Measurements from ENCODE around the gene PRKAR1B. TPM values are rescaled to one million over a fixed set of nuclear protein-coding genes. Genes with fewer than 3 reads are reported as not detected.
A peak's percentile ranks its signal among the peaks of the same experiment; 100 is the strongest.

The PRKAR1B gene
- total RNA-seq, 1 experiment from 2014 or later: 43.3 TPM

GRCh38 chr7:620056-620455, 107.0 kb downstream of the PRKAR1B start:
- peaks cover 14 to 50% (median 33%) of the 10 kb centered on the region in 3 experiments for H3K36me3 Mint-ChIP-seq (ENCODE audit: insufficient read depth in 1 of 3, low read depth in 3 of 3)
- Histone ChIP-seq H2BK5ac (ENCODE audit: insufficient read length, low read length) (no peak overlapping the region), H2BK15ac (ENCODE audit: low read depth, low read length) (no peak overlapping the region), H3K4me2 (ENCODE audit: insufficient read depth, insufficient read length, low read length) (no peak overlapping the region), H3K23ac (ENCODE audit: insufficient read length, low read depth, low read length) (no peak overlapping the region), H3K4me1 (ENCODE audit: insufficient read depth, low read length) (no peaks in the 10 kb centered on the region), H3K79me1 (ENCODE audit: insufficient read depth, low read depth, low read length, poor library complexity, severe bottlenecking) (no peaks in the 10 kb centered on the region), H3K9ac (ENCODE audit: extremely low read depth, insufficient read length, low read length) (no peak overlapping the region), H3K23me2 (ENCODE audit: insufficient read length, low read depth, low read length, poor library complexity, severe bottlenecking) (no peaks in the 10 kb centered on the region), H3K9me3 (ENCODE audit: control insufficient read depth, low read depth, low read length) (peaks cover 6% of the 10 kb centered on the region), H4K91ac (ENCODE audit: insufficient read length, low read depth, low read length) (no peak overlapping the region), H4K20me1 (ENCODE audit: control insufficient read depth, insufficient read depth, insufficient read length) (no peaks in the 10 kb centered on the region), H2AK5ac (ENCODE audit: insufficient read length, low read length) (no peak overlapping the region), H3K14ac (ENCODE audit: insufficient read depth, low read length) (no peak overlapping the region), H3K4ac (ENCODE audit: low read depth, low read length) (no peak overlapping the region), H3K27me3 (ENCODE audit: insufficient read depth, low read length) (no peaks in the 10 kb centered on the region), H2AFZ (ENCODE audit: low read length) (no peak overlapping the region), H3K79me2 (ENCODE audit: insufficient read depth, low read length) (no peaks in the 10 kb centered on the region), H2BK120ac (ENCODE audit: low read depth, low read length, poor library complexity, severe bottlenecking) (no peak overlapping the region), H3T11ph (ENCODE audit: low read length) (no peak overlapping the region), H4K8ac (replicated peaks; ENCODE audit: insufficient read length, low read depth, low read length) (no peak overlapping the region), H2BK12ac (ENCODE audit: insufficient read length, low read depth, low read length) (no peak overlapping the region), H3K18ac (ENCODE audit: insufficient read length, low read depth, low read length) (no peak overlapping the region), H3K56ac (ENCODE audit: insufficient read length, low read depth, low read length) (no peak overlapping the region), H4K5ac (ENCODE audit: insufficient read length, low read depth, low read length) (no peak overlapping the region), H2BK20ac (ENCODE audit: low read depth, low read length, poor library complexity, severe bottlenecking) (no peak overlapping the region), H3K27ac (ENCODE audit: insufficient read length, low read depth, low read length) (no peak overlapping the region)
- no peaks in the 10 kb centered on the region for H3K27me3 Mint-ChIP-seq (ENCODE audit: low read depth)
- peak overlapping the region in 2 of 3 experiments; percentile 69 to 94; a peak in 3 of 7 replicates for H3K27ac Mint-ChIP-seq
- peaks cover 25 to 35% of the 10 kb centered on the region in 2 experiments for H3K9me3 Mint-ChIP-seq
- no peak overlapping the region for H3K4me3 Mint-ChIP-seq
- peaks cover 19 to 33% of the 10 kb centered on the region in 2 experiments for H3K4me1 Mint-ChIP-seq
- WGBS (ENCODE audit: extremely low coverage, insufficient read length, low lambda C conversion rate): no CpG with 5 or more reads among the region's 5 CpGs
- no peak for TF ChIP-seq CTCF (conservative IDR thresholded peaks at IDR 0.05)
- DNase-seq: no peak
